IPS-NIHi7 (cell line): ENCODE measurements around the gene TXNRD2.
"Not testable (repeated sequence)": the region's sequence is repeated elsewhere in the genome, so short reads cannot be mapped to it uniquely, and the experiment has no call there.

Experiments used
- DNase-seq: peaks from one replicate; pipeline ENCODE4 v3.0.0; 2012; ENCODE audit warnings: mixed read lengths; ENCODE audit errors: extremely low spot score

TXNRD2 gene

DNA sequence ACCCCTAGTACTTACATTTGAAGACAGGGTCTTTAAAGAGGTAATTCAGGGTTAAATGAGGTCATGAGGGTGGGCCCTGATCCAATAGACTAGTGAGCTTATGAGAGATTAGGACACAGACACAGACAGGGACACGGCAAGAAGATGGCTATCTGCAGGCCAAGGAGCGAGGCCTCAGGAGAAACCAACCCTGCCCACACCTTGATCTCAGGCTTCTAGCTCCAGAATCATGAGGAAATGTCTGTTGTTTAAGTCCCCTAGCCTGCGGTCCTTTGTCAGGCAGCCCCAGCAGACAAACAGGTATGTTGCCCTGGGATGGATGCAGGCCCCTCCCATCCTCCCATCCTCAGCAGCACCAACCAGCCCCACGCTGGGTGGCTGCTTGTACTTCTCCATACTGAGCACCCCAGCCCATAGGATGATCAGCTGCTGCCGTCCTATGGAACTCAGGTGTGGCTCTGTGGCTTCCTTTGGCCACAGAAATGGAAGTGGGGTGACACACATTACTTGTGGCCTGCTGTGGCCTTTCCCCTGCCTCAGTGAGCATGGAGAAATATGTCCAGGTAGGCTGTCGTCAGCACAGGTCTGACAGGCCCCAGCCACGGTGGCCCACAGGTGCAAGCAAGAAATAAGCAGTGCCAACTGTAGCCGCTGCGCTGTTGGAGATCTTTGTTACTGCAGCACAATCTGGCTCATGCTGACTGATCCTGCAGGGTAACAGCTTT is 94.8 kb downstream of the TXNRD2 start:
- no peak for DNase-seq

DNA sequence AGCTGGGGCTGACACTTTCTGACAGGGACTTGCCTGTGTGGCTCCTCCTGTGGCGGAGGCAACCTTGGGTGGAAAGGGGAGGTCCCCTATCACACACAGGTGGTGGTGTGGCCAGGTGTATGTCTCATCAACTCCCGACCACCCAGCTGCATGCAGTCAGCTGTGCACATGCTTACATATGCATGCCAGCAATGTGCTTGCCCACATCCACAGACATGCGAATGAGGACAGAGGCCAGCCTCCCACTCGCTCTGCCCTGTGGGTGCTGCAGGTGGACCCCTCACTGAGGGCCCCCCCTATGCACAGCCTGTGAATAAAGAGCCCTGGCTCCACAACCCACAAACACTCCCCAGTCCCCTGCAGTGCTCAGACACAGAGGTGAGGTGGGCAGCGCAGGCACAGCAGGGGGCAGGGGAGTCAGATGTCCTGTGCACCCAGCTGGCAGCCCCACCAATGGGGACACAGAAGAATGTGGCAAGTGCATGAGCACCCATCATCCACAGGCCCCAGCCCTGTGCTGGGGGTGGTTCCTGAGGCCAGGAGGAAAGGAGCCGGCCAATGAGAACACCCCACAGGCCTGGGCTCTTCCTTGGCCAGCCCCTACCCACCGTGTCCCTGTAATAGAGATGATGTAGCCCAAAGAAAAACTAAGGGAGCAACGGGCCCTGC is 96.4 kb downstream of the TXNRD2 start:
- DNase-seq: no peak

DNA sequence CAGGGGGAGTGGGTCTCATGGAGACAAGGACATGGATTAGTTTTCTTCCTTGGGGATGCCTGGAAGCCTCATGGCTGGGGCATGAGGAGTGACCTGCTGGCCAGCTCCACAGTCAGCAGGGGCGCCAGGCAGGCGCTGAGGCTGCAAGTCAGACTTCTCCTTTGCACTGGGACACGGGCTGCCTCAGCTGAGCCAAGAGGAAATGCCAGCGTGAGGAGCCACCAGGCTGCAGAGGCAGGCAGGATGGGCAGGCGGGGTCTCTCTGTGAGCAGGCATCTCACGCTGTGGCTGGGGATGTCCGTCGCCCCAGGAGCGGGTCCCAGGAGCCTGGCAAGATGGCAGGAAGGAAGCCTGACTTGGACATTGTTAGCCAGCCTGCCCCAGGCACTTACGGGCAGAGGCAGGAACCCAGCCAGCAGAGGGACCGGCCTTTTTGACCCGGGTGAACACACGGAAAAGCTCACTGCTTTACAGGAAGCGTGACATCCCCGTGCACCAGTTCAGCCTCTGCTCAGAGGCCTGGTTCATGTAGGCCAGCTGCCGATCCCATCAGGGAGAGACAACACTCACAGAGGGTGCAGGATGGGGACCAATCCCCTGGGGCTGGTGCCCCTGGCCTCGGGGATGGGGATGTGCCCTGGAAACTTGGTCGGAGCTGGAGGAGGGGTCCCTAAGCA is 97.1 kb downstream of the TXNRD2 start:
- no peak for DNase-seq

DNA sequence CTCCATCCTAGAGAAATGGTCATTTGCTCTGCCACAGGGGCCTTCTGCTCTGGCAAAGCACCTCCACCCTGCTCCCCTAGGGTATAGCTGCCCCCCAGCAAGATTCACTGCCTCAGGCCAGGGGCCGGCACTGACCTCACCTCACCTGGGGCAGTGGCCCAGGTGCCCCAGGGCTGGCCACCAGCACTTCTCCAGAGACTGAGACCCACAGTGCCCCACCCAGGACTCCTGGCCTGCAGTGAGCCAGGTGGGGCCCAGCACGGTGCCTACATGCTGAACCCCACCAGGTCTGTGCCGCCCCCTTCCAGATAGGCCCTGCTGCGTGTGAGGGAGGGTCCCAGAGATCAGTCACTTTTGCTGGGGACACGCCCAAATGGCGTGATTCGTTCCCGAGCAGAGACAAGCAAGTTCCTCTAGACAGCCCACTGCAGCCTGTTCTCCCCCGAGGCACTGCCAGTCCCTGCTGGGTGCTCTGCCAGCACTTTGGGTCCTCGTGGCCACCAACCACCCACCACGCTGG is 97.7 kb downstream of the TXNRD2 start:
- DNase-seq: no peak

DNA sequence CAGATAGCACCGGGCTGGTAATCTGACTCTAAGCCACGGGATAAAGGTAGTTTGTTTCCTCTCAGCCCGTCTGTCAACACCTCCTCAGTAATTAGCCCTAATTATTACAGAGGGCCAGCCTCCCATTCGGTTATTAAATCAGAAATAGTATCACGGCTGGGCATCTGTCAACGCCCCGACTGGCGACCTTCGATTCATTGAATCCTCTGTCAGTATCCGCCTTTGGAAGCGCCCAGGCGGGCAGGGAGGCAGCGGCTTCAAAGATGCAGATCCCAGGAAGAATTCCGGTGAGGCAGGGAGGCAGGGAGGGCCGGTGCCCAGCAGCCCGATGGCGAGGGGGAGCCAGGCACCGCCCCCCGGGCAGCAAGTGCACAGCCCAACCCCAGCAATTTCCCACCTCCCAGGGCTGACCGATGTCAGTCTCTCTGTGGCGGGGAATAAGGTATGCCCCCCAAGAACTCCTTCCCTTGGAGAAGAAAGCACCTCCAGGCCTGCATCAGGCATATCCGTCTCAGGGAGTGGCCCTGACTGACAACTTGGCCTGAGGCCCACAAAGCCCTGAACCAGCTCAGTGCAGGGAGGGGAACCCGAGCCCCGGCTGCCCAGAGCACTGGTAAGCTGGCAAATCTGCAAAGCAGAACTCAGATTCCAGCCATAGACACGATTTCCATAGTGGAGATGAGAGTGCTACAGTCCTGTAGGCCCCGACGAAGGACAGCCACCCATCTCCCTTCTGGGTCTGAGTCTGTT is 98.3 kb downstream of the TXNRD2 start:
- DNase-seq: no peak

GRCh38 chr22:19842393-19843106 is 99.1 kb downstream of the TXNRD2 start:
- no peak for DNase-seq

- no peak for DNase-seq
Observed at GRCh38 chr22:19841641-19842392, 99.8 kb downstream of the TXNRD2 start.

DNA sequence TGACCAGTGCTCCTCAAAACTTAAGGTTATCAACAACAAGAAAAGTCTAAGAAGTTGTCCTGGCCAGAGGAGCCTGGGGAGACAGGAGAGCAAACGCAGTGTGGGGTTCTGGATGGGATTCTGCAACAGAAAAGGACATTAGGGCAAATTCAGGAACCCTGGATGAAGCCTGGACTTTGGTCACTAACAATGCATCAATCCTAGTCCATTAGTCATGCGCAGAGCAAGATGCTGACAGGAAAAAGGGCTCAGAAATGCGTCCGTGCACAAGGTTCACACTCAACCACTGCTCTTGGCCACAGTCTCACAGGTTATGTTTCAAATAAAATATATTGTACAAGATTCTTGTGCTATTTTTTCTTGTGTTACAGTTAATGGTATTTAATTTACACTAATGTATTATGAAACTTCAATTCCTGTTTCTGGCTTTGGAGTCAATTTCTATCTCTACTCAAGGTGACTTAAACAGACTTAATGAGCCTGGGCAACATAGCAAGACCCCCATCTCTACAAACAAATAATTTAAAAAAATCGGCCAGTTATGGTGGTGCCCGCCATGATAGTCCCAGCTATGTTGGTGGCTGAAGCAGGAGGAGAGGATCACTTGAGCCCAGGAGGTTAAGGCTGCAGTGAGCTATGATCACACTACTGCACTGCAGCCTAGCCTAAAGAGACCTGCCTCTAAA is 100.5 kb downstream of the TXNRD2 start:
- no peak for DNase-seq

DNA sequence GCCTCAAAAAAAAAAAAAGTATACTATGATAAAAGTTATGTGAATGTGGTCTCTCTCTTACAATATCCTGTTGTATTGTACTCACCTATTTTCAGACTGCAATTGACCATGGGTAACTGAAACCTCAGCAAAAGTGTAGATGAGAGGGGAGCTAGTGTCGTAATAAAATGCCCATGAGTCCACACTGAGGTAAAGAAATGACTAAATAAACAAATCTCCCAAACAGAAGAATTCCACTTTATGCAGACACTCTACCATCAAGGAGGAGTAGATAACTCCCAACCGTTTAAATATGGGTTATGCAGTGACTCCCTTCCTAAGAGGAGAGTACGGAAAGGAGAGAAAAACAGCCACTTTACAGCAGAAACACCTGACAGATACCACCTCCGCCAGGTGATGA is 101.6 kb downstream of the TXNRD2 start:
- no peak for DNase-seq

GRCh38 chr22:19837915-19838314 is 103.7 kb downstream of the TXNRD2 start:
- no peak for DNase-seq

DNA sequence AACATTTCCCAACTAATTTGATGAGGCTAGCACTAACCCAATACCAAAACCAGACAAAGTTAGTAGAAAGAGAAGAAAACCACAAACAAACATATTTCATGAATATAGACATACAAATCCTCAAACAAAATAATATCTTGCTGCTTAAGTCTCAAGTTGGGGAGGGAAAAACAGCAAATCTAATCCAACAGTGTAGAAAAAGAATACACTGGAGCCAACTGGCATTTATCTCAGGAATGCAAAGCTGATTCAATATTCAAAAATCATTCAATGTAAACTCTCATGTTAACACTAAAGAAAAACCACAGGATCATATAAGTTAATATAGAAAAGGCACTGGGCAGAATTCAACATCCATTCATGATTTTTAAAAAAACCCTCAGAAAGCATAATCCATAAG is 105.1 kb downstream of the TXNRD2 start:
- DNase-seq: no peak

GRCh38 chr22:19834599-19834998 is 107.0 kb downstream of the TXNRD2 start:
- no peak for DNase-seq

- not testable (repeated sequence) for DNase-seq
Observed at GRCh38 chr22:19833327-19833726, 108.3 kb downstream of the TXNRD2 start.

DNA sequence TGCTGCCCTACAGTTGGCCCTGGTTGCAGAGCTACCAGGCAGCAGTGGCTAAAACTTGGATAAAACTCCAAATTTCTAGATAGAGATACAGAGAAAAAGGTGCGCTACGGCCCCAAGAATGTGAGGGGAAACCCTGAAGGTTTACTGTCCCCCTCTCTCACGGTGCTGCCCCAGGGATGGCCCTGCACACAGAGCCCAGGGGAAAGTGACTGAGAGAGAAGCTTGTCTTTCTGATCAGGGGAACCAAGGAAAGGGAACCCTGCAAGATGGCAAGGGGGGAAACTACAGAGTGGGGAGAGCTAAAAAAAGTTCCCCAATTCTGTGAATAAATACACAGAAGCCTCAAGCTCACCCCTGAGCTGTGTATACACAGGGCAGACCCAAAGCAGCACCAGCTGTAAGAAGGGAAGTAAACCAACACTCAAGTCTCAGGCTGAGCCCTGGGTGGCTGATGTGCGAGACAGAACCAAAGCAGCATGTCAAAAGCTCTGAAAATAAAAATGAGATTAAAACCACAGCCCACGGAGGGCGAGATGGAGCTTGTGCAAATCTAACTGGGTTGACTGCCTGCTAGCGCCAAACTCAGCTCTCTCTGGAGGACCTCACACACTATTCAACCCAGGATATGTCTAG is 109.0 kb downstream of the TXNRD2 start:
- DNase-seq: no peak

- DNase-seq: not testable (repeated sequence)
Observed at GRCh38 chr22:19831979-19832378, 109.6 kb downstream of the TXNRD2 start.

DNA sequence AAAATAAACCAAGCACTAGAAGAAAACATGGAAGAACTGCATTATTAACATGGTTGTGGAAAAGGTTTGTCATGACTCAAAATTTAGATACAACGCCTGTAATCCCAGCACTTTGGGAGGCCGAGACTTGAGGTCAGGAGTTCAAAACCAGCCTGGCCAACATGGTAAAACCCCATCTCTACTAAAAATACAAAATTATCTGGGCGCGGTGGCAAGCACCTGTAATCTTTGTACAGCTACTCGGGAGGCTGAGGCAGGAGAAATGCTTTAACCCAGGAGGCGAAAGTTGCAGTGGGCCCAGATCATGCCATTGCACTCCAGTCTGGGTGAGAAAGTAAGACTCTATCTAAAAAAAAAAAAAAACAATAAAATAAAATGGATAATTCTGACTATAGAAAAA is 110.6 kb downstream of the TXNRD2 start:
- DNase-seq: no peak

- DNase-seq: no peak
Observed at GRCh38 chr22:19828035-19828401, 113.6 kb downstream of the TXNRD2 start.

DNA sequence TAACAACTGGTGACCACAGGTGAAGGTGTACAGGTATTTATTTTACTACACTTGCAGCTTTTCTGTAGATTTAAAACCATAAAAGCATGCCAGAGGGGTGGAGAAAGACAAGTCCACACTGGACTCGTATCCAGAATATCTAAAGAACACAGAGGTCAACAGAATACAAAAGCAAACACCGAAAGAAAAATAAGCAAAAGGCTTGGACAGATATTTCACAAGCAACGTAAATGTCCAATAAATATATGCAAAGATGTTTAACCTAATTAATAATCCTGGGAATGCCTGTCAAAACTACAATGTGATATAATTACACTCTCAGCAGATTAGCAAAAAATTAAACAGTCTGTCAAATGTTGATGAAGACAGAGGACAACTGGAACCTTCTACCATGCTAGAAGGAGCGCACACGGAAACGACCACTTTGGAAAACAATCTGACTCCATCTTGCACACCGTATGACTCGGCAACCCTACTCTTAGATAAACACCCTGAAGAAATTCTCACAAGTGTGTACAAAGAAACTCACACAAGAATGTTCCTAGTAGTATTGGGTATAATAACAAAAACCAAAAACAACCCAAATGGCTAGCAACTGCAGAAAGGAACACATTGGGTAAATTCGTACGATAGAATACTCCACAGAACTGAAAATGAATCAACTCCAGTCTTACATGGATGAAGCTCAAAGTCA is 114.1 kb downstream of the TXNRD2 start:
- DNase-seq: no peak

DNA sequence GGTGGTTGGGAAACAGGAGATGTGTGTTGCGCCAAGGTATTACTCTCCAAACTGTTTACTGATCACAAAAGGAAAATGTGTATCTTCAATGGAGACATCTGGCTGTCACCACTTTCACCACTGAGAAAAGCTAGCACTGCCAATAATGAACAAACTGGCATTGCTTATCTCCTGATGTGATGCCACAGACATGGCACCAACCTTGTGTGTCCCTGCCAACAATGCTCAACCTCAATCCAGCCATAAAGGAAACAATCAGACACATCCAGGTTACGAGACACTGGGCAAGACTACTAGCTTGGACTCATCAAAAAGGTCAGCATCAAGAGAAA is 115.0 kb downstream of the TXNRD2 start:
- DNase-seq: no peak
